GM18861 (cell line): Measurements from ENCODE around the gene PPP1R11.
A peak's percentile ranks its signal among the peaks of the same experiment; 100 is the strongest.
"Not testable (repeated sequence)": the region's sequence is repeated elsewhere in the genome, so short reads cannot be mapped to it uniquely, and the experiment has no call there.

Experiments
- ATAC-seq: cut with Tn5 transposase; IDR thresholded peaks from one replicate; pipeline ENCODE4 v1.9.1; 2021; ENCODE audit not compliant: unreplicated experiment

PPP1R11 gene

GRCh38 chr6:30066577-30067459 lies at the start of gene PPP1R11:
Gene PPP1R11 (plus strand): TSS chr6:30067198. CDS start chr6:30067411, 213 bp downstream.
- peak; percentile 88 for ATAC-seq

DNA sequence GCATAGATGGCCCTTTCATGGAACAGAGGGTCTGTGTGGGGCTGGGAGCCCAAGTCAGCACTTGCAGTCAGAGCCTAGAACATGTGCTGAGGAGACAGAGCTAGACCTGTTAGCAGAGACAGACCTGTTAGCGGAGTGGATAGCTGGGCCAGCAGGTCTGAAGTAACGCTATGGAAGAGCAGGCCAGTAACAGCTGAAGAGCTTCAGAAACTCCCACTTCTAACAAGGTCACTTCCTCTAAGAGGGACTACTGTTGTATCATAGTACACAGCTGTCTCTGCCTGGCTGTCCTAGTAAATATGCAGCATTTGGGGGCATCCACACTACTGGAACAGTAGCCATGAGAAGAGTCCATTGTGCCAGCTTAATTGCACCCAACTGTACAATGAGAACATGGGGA lies 47.2 kb upstream of the PPP1R11 start:
- no peak for ATAC-seq

DNA sequence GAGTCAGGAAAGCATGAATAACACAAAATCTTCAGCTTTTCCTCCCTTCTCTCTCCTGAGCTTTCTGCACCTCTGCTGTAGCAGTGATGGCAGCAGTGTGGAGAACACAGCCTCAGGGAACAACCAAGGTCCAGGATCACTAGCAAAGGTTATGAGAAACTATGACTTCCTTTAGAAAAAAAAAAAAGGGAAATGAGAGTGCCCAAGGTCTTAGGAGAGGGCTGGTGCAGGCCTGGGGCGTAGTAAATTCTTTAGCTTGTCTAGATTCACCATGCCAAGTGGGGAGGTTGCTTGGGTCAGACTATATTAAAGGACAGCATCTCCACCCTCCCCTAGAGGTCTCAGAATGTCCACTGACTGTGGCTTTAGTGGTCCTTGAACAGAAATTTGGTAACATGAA lies 46.4 kb upstream of the PPP1R11 start:
- ATAC-seq: no peak

GRCh38 chr6:30022189-30022588 lies 44.8 kb upstream of the PPP1R11 start:
- no peak for ATAC-seq

GRCh38 chr6:30022712-30023111 lies 44.3 kb upstream of the PPP1R11 start:
- ATAC-seq: not testable (repeated sequence)

DNA sequence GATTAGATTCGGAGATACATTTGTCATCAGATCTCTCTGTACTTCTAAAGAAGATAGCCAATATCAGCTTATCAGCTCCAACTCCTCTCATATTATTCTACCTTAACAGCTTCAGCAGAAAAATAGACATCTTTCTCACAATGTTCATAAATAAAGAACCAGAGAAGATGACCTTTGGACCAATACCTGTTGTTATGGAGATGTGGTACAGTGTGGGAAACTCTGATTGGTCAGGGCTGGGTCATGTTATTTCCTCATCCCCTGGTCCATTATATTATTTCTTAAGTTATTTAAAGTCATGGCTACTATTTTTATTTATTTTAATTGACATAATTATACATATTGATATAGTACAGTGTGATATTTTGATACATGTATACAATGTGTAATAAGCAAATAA lies 41.8 kb upstream of the PPP1R11 start:
- ATAC-seq: no peak

DNA sequence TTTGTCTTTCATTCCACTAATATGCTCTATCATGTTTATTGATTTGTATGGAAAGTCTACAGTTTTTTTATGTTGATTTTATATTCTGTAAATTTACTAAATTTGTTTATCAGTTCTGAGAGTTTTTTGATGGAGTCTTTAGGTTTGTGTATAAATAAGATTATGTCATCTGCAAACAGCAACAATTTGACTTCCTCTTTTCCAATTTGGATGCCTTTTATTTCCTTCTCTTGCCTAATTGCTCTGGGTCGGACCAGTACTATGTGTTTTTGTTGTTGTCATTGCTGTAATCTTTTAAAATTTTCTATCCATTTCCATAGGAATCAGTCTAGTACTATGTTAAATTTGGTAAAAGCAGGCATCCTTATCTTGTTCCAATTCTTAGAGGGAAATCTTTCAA lies 37.4 kb upstream of the PPP1R11 start:
- ATAC-seq: no peak

- no peak for ATAC-seq
Measured at GRCh38 chr6:30031381-30031780, 35.6 kb upstream of the PPP1R11 start.

- not testable (repeated sequence) for ATAC-seq
Measured at GRCh38 chr6:30033440-30033839, 33.6 kb upstream of the PPP1R11 start.

DNA sequence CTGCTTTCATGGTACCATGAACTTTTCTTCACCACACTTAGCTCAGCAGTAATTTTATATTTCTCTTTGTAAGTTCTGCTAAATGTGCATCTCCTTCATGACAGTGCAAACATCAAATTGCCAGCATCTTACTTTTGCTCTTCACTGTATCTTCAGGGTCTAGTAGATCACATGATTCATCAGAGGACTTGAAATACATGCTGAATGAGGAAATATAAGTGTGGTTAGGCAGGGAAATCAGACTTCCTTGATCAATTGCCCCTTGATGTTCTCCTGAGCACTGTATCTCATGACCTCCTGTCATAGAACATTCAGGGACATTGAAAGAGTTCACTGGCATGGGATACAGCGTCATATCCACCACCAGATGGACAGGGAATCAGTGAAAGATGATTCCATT lies 31.2 kb upstream of the PPP1R11 start:
- no peak for ATAC-seq

GRCh38 chr6:30037182-30037788 lies 29.7 kb upstream of the PPP1R11 start:
- no peak for ATAC-seq

DNA sequence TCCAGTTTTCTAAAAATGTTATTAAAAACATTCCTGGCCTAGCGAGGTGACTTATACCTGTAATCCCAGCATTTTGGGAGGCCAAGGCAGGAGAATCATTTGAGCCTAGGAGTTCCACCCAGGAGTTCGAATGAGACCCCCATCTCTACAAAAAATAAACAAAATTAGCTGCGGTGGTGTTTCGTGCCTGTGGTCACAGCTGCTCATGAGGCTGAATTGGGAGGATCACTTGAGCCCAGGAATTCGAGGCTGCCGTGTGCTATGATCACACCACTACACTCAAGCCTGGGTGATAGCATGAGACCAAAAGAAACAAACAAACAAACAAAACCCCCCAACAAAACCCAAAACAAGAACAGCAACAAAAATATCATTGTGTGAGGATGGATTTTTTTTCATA lies 25.8 kb upstream of the PPP1R11 start:
- ATAC-seq: no peak

- no peak for ATAC-seq
Measured at GRCh38 chr6:30041821-30042220, 25.2 kb upstream of the PPP1R11 start.

GRCh38 chr6:30042476-30042875 lies 24.5 kb upstream of the PPP1R11 start:
- ATAC-seq: no peak

GRCh38 chr6:30042914-30043313 lies 24.1 kb upstream of the PPP1R11 start:
- ATAC-seq: no peak

GRCh38 chr6:30043744-30044143 lies 23.3 kb upstream of the PPP1R11 start:
- no peak for ATAC-seq

DNA sequence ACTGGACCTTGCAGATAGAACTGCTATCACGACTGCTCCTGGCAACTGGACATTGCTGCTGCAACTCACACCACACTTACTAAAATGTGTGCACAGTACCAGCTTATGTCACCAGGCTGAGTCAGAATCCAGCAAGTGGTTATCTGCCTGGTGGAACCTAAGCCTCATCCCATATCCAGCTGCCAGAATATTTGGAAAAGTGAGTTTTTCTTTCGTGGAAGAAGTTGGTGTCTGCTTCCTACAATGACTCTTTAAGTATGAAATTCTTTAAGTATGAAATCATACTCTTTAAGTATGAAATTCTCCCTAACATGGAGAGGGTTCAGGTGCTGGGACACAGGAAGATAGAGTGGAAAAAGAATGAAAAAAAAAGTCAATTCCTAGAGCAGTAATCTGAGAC lies 22.4 kb upstream of the PPP1R11 start:
- ATAC-seq: no peak

- no peak for ATAC-seq
Measured at GRCh38 chr6:30047220-30047619, 19.8 kb upstream of the PPP1R11 start.

DNA sequence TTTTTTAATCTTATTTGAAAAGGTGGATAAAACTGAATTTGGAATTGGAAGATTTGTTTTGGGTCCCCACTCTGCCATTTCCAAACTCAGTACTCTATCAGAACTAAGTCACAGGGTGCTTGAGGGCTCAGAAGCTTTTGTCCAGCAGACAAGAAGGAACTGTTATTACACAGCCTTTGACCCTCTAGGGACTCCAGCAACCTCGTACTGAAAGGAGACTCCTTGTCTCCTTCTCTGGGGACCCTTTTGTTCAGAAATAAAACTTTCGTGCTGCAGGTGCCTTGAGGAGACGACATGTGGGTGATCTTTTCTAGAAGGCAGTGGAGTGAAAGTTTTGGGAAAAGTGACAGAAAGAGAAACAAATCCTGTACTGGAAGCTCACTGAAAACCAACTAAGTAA lies 13.3 kb upstream of the PPP1R11 start:
- ATAC-seq: no peak

GRCh38 chr6:30055513-30055912 lies 11.5 kb upstream of the PPP1R11 start:
- no peak for ATAC-seq

DNA sequence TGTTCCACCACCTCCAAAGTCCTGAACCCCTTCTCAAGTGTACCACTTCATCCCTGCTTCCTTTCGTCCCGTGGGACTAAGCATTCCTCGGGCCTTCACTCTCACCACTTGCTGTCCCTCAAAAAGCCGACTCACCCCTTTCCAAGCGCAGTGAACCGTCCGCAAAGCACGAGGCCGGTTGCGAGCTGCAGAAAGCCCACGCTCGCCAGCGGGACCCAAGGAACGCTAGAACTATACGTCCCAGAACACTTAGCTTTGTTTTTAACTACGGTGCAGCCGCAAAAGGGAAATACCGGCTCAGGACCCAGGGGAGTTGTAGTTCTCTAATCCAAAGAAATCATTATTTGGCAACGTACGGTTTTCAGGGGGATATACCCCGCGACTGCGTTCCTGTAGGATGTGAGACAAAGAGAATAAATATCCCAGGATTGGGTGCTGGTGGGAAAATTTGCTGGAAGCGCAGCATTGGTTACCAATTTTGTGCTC lies 6.3 kb upstream of the PPP1R11 start:
- no peak for ATAC-seq

DNA sequence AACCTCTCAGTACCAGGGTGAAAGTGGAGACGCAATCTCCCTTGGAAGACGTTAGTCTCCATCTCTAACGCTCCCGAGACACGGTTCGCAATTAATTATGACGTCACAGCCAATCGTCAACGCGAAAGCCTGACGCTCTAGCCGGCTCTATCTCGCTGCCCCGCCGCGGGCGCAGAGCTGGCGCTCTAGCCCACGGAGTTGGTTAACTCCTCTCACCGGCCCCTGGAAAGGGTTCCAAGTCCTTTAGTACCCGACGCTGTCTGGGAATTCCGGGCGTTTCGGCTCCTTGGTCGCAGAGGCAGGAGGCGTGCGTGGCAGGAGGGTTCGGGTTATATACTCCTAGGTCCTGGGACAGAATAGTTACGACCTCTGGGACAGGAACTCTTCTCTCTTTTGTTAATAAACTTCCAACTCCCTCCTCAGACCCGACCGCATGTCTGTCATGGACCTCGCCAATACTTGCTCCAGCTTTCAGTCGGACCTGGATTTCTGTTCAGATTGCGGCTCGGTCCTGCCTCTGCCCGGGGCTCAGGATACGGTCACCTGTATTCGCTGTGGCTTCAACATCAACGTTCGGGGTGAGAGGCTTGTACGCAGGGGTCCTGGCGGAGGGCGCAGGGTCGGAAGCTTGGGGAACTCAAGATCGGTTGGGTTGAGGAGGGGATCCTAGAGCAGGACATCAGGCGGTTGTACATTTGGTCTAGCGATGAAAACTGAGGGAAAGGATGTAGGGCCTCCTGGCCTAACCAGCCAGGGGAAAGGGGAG lies 5.7 kb upstream of the PPP1R11 start, which contains the start of gene POLR1H:
TSS of gene POLR1H (plus strand) at position 174 of the 766 bp plus-strand sequence. CDS start at position 434, 260 bp downstream.
- peak; percentile 82 for ATAC-seq
